Coronary artery (tissue), 2 donors: Measurements from ENCODE around the gene MAN2A2.

Experiments
- DNase-seq: peaks from one replicate; pipeline ENCODE4 v3.0.0-alpha.2; 2017; ENCODE audit warnings: low spot score
- H3K27ac ChIP-seq, 2 donors: fragments of 200-600 bp; sonication (generic); one replicate each; pipeline ENCODE4 v1.5.1; 2016 to 2019
- H3K4me3 ChIP-seq: fragments of 200-600 bp; sonication (generic); 2 replicates; pipeline ENCODE4 v1.5.1; 2016; ENCODE audit warnings: mild to moderate bottlenecking, moderate library complexity
- CTCF ChIP-seq: fragments of 200-600 bp; sonication (generic); IDR thresholded peaks from one replicate; pipeline ENCODE4 v1.5.1; 2019; ENCODE audit warnings: antibody characterized with exemption

Gene MAN2A2

GRCh38 chr15:90912770-90913075, 9.6 kb downstream of the MAN2A2 start:
- DNase-seq: no peak
- no peak for TF ChIP-seq CTCF
- Histone ChIP-seq H3K27ac (no peak overlapping the region), H3K4me3 (no peak overlapping the region)

GRCh38 chr15:90913398-90913944, 10.4 kb downstream of the MAN2A2 start:
- Histone ChIP-seq H3K4me3 (no peak overlapping the region), H3K27ac (no peak overlapping the region)
- no peak for TF ChIP-seq CTCF
- DNase-seq: no peak

- no peak for TF ChIP-seq CTCF
- H3K27ac ChIP-seq: no peak overlapping the region
Observed at GRCh38 chr15:90914305-90915080, 11.4 kb downstream of the MAN2A2 start.

GRCh38 chr15:90915216-90915807, 12.2 kb downstream of the MAN2A2 start:
- H3K27ac ChIP-seq: no peak overlapping the region
- no peak overlapping the region for H3K4me3 ChIP-seq
- DNase-seq: no peak
- TF ChIP-seq CTCF: no peak

More at GRCh38 chr15:90914305-90915080, 11.4 kb downstream of the MAN2A2 start:
- DNase-seq: no peak
- H3K4me3 ChIP-seq: no peak overlapping the region

- Histone ChIP-seq H3K27ac (no peak overlapping the region), H3K4me3 (no peak overlapping the region)
- DNase-seq: no peak
- TF ChIP-seq CTCF: no peak
Observed at GRCh38 chr15:90915808-90916440, 12.8 kb downstream of the MAN2A2 start.

GRCh38 chr15:90916461-90916860, 13.4 kb downstream of the MAN2A2 start:
- DNase-seq: no peak
- TF ChIP-seq CTCF: no peak
- no peak overlapping the region for H3K4me3 ChIP-seq
- H3K27ac ChIP-seq: no peak overlapping the region
